GM18951 (cell line): ENCODE data around the gene HOXA10.

Experiments used
- POLR2A ChIP-seq: IDR thresholded peaks from 4 replicates; pipeline ENCODE4 v1.6.1; 2011; ENCODE audit warnings: mild to moderate bottlenecking; ENCODE audit not compliant: insufficient read length, insufficient read depth; ENCODE audit errors: extremely low read depth
- in situ Hi-C: fragments of 300-500 bp; cut with MboI; formaldehyde crosslinking; loops from one replicate; pipeline ENCODE4 v1.12.0; 2022; ENCODE audit warnings: low sequenced_read_pairs, mixed read lengths, inconsistent platforms; ENCODE audit not compliant: unreplicated experiment

HOXA10 gene

DNA sequence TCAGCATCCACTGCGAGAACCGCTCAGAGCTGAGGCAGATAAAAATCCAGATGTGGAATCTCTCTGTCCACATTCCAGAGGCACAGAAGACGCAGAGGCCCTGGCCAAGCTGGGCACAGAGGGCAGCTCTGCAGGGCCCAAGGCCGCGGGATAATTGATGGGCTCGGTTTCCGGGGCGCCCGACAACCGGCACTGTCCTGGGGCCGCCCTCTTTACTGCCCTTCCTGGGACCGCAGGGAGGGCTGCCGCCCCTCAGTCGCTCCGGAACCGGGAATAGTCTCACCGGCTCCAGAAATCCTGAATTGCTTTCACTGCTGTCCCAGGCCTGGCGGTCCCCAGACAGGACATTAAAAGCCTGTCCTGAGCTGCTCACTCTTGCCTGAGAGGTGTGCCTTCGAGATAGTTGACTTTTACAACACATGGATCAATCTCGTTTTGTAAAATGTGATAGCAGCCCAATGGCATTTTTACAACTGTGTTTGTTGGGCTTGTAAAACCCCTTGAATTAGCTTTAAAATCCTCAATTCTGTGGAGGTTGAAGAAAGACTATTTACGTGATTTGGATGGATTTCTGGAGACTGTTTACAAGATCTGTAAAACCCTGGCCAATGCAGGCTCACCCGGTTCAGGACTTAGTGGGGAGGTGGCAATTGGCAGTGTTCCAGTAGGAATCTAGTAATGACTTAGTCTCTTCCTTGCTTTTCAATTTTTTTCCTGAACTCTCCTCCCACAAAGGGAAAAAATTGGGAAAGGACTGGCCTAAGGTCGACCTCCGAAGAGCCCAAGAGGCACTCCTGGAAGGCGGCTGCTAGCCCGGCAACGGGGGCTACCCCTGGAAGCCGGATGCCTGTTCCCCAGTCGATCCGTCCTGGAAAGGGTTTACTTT is 25.1 kb downstream of the HOXA10 start:
- no peak for TF ChIP-seq POLR2A
- in situ Hi-C loops: no loop called here

DNA sequence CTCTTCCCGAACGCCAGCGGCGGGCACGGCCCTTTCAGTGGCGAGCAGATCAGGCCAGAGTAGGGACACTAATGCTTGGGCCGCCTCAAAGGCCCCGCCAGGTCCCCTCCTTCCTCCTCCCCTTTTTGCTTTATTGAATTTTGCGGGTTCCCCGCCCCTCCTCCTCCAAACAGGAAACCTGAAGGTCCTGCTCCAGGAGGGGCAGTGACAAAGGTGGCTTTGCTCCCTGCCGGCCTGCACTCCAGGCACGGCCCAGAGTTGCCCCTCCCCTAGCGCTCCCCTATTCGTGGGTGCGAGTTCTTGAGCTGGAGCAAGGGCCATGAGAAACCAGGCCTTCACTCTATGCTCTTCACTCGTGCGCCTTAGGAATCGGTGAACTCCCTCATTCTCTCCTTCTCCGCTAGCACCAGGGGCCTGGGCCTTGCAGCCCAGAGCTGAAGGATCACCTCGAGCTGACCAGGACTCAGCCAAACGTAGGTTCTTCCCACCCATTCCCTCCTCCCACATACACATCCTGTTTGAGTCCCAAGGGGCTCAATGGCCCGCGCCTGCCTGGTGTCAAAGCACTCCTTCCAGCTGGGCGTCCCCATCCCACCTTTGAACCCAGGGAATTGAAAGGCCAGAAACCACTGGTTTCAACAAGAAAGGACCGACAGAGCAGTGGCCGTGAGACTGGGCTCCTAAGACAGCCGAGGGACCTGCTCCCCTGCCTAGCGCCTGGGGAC is 25.9 kb downstream of the HOXA10 start:
- in situ Hi-C loops: no loop called here
- no peak for TF ChIP-seq POLR2A

DNA sequence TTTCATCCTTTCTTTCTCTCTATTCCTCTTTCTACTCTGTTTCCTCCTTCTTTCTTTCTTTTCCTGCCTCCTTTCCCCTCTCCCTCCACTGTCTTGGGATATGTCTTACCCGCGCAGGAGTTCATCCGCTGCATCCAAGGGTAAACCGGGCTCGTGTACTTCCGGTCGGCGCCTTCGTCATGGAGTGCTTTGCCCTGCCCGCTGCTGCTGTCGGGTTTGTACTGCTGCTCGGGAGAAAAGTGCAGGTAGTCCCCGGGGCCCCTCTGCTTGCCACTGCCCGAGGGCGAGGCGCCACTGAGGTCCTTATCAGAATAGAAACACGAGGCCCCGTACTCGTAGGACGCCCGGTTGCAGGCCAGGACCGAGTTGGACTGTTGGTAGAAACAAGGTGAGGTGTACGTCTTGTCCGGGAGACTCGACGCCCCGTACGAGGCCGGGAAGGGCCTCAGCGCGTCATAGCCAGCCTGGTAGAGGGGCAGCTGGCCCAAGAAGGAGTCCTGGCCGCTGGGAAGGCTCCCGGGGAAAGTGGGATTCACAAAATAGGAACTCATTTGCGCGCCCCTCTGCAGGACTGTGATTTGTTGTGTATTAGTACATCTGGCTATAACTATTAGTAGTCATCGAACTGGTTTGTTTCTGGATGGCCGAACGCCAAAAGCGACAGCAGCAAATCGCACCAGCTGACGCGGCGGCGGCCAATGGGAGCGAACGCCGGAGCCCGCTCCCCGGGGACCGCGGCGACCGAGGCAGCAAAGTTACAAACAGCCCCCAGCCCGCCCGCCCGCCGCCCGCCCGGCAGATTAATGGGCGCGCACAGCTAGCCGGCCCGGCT is 26.7 kb downstream of the HOXA10 start, which contains the start of gene HOXA6:
Gene HOXA6, minus strand, starts transcription at position 576 of the 832 bp plus-strand sequence. Its CDS starts 25 bp downstream, at position 551.
- TF ChIP-seq POLR2A: no peak
- in situ Hi-C loops: no loop called here

- no peak for TF ChIP-seq POLR2A
- in situ Hi-C loops: no loop called here
Observed at GRCh38 chr7:27146491-27147198, 27.5 kb downstream of the HOXA10 start.

DNA sequence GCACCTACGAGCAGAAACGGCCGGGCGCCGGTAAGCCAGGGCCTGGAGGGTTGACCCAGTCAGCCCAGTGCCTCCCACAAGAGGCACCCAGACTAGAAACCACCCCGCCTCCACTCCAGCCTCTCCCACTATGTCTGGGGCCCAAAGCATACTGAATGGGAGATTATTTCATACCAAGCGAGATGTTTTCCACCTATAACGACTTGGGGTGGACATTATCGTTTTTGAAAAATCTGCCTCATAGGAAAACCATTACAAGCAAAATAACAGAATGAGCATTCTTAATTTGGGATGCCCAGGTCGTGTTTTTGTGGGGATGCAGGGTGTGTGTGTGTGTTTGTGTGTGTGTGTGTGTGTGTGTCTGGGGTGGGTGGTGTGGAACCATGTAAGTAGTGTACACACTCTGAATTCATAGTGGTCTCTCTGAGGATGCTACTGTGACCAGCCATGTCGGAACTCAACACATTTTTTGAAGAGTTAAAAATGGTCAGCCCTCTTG is 28.2 kb downstream of the HOXA10 start:
- no peak for TF ChIP-seq POLR2A
- in situ Hi-C loops: no loop called here

DNA sequence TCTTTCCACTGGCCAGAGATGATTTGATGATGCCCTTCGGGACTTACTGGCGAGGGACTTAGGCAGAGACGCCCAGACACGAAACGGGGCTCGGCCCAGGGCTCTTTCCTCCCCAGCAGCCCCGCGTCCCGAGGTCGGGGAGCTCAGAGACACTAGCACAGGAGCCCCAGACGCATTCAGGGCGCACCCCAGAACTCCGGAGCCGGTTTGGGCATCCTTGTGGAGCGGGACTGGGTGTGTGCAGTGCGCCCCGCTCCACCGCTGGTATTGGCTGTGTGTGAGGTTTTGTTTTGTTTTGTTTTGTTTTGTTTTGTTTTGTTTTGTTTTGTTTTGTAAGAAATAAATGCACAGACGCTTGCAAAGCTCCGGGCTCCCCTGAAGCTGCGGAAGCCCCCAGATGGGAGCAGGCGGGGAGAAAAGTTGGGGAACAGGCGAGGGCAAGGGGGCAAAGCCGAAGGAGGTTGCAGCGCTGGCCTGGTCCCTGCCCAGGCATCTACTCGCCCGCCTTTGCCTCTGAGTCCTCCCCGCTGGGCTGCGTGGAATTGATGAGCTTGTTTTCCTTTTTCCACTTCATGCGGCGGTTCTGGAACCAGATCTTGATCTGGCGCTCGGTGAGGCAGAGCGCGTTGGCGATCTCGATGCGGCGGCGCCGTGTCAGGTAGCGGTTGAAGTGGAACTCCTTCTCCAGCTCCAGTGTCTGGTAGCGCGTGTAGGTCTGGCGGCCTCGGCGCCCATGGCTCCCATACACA is 28.8 kb downstream of the HOXA10 start:
- TF ChIP-seq POLR2A: no peak
- in situ Hi-C loops: no loop called here

DNA sequence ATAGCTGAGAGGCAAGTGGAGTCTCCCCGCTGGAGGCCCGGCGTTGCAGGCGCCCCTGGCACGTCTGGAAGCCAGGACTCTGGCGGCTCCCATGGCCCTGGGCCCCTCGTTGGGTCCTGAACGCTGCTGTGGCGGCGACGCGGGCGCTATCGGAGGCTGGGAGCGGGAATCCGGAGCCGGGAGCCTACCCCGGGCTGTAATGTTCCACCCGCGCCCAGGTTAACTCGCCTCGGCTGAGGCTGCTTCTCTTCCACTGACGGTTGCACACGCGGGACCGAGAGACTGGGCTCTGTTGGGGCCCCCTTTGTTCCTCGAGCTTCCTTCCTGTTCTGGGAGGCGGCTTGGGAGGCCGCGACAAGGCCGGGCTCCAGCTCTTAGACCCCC is 29.3 kb downstream of the HOXA10 start:
- in situ Hi-C loops: no loop called here
- TF ChIP-seq POLR2A: no peak

GRCh38 chr7:27143950-27144780 is 30.0 kb downstream of the HOXA10 start:
- TF ChIP-seq POLR2A: no peak
- in situ Hi-C loops: no loop called here

- in situ Hi-C loops: no loop called here
Observed at GRCh38 chr7:27143023-27143949, 30.8 kb downstream of the HOXA10 start, which contains the start of gene HOXA5. Gene HOXA5, minus strand, starts transcription at chr7:27143681. Its CDS starts 74 bp downstream, at chr7:27143607.

GRCh38 chr7:27142580-27143022 is 31.5 kb downstream of the HOXA10 start:
- TF ChIP-seq POLR2A: no peak
- in situ Hi-C loops: no loop called here

More at GRCh38 chr7:27143023-27143949, 30.8 kb downstream of the HOXA10 start, which contains the start of gene HOXA5:
- no peak for TF ChIP-seq POLR2A
